GM10847 (cell line): ENCODE measurements around the gene CLEC11A.

Experiments used
- POLR2A ChIP-seq: IDR thresholded peaks from 2 replicates; pipeline ENCODE4 v1.6.1; 2011; ENCODE audit not compliant: insufficient read length; ENCODE audit errors: extremely low read depth

The CLEC11A gene

DNA sequence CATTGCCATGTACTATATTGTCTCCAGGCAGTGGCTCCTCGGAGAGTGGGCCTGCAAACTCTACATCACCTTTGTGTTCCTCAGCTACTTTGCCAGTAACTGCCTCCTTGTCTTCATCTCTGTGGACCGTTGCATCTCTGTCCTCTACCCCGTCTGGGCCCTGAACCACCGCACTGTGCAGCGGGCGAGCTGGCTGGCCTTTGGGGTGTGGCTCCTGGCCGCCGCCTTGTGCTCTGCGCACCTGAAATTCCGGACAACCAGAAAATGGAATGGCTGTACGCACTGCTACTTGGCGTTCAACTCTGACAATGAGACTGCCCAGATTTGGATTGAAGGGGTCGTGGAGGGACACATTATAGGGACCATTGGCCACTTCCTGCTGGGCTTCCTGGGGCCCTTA lies 47.7 kb downstream of the CLEC11A start:
- TF ChIP-seq POLR2A = no peak

DNA sequence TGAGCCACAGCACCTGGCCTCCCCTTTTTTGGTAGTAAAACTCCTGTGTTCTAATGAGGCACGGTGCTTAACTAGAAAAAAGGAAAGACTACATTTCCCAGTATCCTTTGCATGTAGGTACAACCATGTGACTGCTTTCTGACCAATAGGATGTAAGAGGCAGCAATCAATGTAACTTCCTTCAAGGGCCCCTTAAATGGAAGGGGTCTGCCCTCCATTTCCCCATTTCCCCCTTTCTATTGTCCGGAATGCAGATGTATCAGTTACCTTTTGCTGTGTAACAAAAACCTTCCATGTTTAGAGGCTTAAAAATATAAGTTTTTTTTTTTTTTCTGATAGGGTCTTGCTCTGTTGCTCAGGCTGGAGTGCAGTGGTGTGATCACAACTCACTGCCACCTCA lies 49.3 kb downstream of the CLEC11A start:
- no peak for TF ChIP-seq POLR2A
